OCI-LY1 (cell line): ENCODE results near the gene KLF7.

Experiments used
- EZH2 ChIP-seq: fragments of 200-600 bp; sonication (generic), shearing (Covaris generic); IDR thresholded peaks from 2 replicates; pipeline ENCODE4 v1.8.0; 2017; ENCODE audit warnings: borderline replicate concordance, mixed run types, mild to moderate bottlenecking, antibody characterized with exemption, low read length, moderate library complexity, mixed read lengths
- TF ChIP-seq, protein P1 (sequence below): fragments of 200-600 bp; sonication (generic), shearing (Covaris generic); IDR thresholded peaks from 2 replicates; pipeline ENCODE4 v1.5.1; 2017; ENCODE audit warnings: mild to moderate bottlenecking, antibody characterized with exemption, low read length, moderate library complexity, mixed read lengths

DNA sequence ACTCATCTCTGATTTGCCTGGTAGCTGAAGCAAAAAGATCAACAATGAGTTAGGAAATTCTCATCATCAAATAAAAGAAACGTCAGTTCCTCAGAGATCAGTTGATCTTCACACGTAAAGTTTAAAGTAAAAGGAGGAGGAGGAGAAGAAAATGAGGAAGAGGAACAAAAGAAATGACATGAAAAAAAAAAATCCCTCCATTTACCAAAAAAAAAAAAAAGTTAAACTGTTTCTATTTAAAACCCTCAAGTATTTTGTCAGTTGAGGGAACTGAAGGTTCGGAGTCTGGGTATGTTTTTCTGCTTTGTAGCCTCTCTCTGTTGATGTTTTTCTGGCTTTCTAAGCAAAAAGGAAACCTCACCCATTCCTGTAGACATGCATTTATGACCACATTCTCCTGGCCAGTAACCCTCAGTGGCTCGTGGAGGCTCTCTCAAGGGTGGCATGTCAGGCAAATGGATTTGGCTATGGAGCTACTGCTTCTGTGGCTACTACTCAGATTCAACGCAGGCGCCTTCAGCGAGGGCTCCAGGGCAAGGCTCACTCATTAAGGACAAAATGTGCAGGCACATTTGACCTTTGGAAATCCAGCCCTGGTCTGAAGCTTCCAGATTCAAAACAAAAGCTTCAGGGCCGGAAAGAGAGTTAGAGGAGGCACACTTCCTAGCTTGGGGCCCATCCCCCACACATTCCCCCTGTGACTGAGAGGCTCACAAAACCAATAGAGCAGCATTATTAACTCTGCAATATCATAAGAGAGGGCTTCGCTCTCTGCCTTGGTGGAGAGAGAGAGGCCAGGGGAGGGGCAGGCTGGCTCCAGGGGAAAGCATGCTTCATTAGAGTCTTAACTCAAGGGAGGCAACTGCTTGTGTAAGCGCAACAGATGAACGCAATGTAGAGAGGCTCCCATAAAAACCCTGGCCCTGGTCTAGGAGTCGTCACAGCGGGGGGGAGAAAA lies 22.3 kb downstream of the KLF7 start:
- TF ChIP-seq, protein P1, sequence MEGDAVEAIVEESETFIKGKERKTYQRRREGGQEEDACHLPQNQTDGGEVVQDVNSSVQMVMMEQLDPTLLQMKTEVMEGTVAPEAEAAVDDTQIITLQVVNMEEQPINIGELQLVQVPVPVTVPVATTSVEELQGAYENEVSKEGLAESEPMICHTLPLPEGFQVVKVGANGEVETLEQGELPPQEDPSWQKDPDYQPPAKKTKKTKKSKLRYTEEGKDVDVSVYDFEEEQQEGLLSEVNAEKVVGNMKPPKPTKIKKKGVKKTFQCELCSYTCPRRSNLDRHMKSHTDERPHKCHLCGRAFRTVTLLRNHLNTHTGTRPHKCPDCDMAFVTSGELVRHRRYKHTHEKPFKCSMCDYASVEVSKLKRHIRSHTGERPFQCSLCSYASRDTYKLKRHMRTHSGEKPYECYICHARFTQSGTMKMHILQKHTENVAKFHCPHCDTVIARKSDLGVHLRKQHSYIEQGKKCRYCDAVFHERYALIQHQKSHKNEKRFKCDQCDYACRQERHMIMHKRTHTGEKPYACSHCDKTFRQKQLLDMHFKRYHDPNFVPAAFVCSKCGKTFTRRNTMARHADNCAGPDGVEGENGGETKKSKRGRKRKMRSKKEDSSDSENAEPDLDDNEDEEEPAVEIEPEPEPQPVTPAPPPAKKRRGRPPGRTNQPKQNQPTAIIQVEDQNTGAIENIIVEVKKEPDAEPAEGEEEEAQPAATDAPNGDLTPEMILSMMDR, result no peak
- TF ChIP-seq EZH2, result no peak
